Measurements from ENCODE around the gene DIAPH2. TPM values are rescaled to one million over a fixed set of nuclear protein-coding genes. Genes with fewer than 3 reads are reported as not detected.

The DIAPH2 gene
- 1.8 and 4.1 TPM in 2 replicates for total RNA-seq (2014; rRNA removed; shearing (Covaris generic))

DNA sequence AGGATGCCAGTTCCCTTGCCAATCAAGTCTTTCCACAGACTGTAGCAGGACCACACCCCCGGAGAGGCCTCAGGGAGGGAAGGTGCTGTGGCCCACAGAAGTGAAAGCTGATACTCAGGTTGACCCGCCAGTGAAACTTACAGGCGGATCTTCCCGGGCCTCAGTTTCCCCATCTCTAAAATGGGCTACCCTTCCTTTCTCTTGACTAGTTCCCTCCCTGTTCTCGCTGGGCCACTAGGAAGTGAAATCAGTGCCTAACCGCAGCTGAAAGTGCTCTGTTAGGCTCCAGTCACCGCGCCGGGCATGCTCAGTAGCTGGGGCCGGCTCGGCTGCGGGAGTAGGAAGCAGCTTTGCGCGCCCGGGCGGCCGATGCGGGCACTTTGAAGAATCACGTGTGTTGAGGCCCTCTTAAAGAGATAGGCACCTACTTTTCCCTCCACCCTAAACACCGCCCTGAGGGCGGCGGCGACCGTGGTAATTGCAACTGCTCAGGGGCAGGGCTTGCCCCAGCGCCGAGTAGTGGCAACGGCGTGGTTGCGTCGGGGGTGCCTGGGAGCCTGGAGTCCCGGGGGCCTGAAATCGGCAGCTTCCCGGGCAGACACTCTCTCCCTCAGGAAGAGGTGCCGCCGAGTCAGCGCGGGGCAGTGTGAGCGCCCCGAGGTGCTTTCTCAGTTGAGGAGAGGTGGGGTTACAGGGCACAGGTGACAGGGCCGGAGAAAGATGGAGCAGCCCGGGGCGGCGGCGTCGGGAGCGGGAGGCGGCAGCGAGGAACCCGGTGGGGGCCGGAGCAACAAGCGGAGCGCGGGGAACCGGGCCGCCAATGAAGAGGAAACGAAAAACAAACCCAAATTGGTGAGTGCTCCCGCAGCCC lies at the start of gene DIAPH2:
Gene DIAPH2, plus strand, starts transcription at position 504 of the 871 bp plus-strand sequence.
- H3K27ac ChIP-seq = no peak within 1 kb of the TSS
- peak; percentile 57 to 59 for DNase-seq (ENCODE audit: low read depth in 1 of 2, low spot score in 2 of 2)
- no peaks in the 10 kb centered on the region for H3K4me1 ChIP-seq (replicated peaks)
- peak within 1 kb of the TSS; percentile 48 for H3K4me3 ChIP-seq
- H3K27me3 ChIP-seq (replicated peaks) = no peaks in the 10 kb centered on the region
- H3K9me3 ChIP-seq (replicated peaks) = no peaks in the 10 kb centered on the region
- no peaks in the 10 kb centered on the region for H3K36me3 ChIP-seq

- H3K9me3 ChIP-seq (replicated peaks) = no peaks in the 10 kb centered on the region
- no peak overlapping the region for H3K27ac ChIP-seq
- no peaks in the 10 kb centered on the region for H3K36me3 ChIP-seq
- no peak overlapping the region for H3K4me3 ChIP-seq
- no peaks in the 10 kb centered on the region for H3K4me1 ChIP-seq (replicated peaks)
- no peak for DNase-seq (ENCODE audit: low read depth in 1 of 2, low spot score in 2 of 2)
- H3K27me3 ChIP-seq (replicated peaks) = no peaks in the 10 kb centered on the region
These were observed 34.6 kb upstream of the DIAPH2 start for GRCh38 chrX:96650023-96650422.

DNA sequence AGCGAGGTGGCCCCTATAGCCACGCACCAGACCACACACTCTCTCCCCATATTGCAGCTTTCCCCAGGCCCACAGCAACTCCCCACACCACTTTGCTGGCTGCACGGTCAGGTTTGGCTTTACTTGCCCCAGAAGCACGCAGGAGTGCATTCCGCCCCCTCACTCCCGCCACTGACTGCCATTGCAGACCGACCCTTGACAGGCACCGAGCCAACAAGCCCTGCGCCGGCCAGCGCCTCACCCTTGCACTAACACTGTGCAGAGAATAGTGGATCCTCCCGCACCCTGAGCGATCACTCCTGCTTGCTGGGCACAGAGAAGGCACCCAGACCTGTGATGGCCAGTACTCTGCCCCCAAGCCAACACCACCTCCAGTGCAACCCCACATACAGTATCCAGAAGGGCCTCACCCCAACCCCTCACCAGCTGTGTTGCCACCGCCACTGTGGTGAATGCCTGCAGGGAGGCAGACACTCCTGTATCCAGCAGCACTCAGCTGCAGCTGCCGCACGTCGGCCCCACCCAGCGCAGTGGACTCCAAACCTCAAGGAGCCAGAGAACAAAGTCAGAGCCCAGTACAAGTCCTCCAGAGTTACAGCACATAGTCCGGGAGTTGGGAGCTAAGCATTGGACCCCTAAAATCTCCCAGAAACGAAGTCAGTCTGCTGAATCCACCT lies 28.6 kb upstream of the DIAPH2 start:
- Histone ChIP-seq H3K36me3 (no peaks in the 10 kb centered on the region), H3K9me3 (replicated peaks) (no peaks in the 10 kb centered on the region), H3K4me3 (no peak overlapping the region), H3K27me3 (replicated peaks) (no peaks in the 10 kb centered on the region), H3K4me1 (replicated peaks) (no peaks in the 10 kb centered on the region), H3K27ac (no peak overlapping the region)
- DNase-seq (ENCODE audit: low read depth in 1 of 2, low spot score in 2 of 2) = no peak

- H3K4me1 ChIP-seq (replicated peaks) = no peaks in the 10 kb centered on the region
- H3K36me3 ChIP-seq = no peaks in the 10 kb centered on the region
- no peaks in the 10 kb centered on the region for H3K27me3 ChIP-seq (replicated peaks)
- no peak for DNase-seq (ENCODE audit: low read depth in 1 of 2, low spot score in 2 of 2)
- no peak overlapping the region for H3K27ac ChIP-seq
- no peaks in the 10 kb centered on the region for H3K9me3 ChIP-seq (replicated peaks)
- H3K4me3 ChIP-seq = no peak overlapping the region
These were observed 2.1 kb upstream of the DIAPH2 start for GRCh38 chrX:96682516-96682915.

DNA sequence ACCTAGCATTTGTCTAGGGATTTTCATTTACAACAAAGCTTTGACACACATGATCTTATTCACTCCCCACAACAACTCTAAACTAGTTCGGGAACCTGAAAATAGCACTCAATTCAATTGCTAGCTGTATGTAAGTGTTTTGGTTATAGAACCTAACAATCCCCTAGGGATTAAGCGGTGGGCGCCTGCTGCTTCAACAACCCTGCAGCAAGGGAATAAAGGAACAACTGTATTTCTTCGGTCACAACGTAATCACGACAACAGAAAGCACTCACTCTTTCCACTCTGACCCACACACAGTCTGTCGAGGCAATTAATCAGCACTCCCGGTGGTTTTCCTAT lies 674 bp upstream of the DIAPH2 start:
- Histone ChIP-seq H3K36me3 (no peaks in the 10 kb centered on the region), H3K9me3 (replicated peaks) (no peaks in the 10 kb centered on the region), H3K27me3 (replicated peaks) (no peaks in the 10 kb centered on the region), H3K4me1 (replicated peaks) (no peaks in the 10 kb centered on the region), H3K4me3 (peak overlapping the region; percentile 48), H3K27ac (no peak overlapping the region)
- peak in 1 of 2 experiments; percentile 0 for DNase-seq (ENCODE audit: low read depth in 1 of 2, low spot score in 2 of 2)

DNA sequence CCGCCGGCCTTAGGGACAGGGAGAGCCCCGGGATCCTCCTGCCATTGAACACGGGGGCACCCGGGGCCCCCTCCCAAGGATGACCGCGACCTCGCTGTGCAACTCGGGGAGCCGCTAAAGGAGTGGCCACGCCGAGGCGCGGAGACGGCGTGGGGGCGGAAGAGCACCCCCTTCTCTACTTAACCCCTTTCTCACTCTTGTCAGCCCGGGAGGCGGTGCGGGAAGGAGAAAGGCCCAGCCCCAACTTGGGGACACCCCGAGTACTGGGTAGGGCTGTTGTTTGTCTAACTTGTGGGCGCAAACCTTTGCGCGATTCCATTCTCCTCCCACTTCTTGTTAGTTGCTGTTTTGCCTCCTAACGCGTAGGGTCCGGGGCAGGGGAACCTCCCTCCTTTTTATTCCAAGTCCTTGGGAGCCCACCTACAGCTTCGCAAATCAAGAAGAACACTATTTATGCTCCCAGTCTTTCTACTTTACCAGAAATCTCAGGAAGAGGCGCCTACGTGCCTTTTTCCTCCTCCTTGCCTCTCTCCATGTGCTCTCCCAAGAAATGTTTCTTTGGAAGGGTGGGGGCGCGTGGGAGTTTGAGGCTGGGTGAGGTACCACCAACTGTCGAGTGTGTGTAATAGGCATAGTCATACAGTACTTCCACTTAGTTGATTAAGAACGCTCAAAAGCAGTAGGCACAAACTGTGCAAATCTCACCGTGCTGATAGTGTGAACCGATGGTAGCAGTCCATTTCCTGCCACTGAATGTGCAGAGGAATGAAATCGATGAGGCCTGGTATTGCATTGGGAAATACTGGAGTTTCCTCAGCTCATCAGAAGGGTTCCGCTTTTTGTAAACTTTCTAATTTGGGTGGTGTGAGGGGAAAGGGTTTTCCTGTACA lies 813 bp downstream of the DIAPH2 start:
- no peaks in the 10 kb centered on the region for H3K4me1 ChIP-seq (replicated peaks)
- DNase-seq (ENCODE audit: low read depth in 1 of 2, low spot score in 2 of 2) = peak; percentile 16 to 30
- no peaks in the 10 kb centered on the region for H3K9me3 ChIP-seq (replicated peaks)
- H3K36me3 ChIP-seq = no peaks in the 10 kb centered on the region
- H3K27ac ChIP-seq = no peak overlapping the region
- H3K27me3 ChIP-seq (replicated peaks) = no peaks in the 10 kb centered on the region
- peak overlapping the region; percentile 48 for H3K4me3 ChIP-seq

- no peak for DNase-seq (ENCODE audit: low read depth in 1 of 2, low spot score in 2 of 2)
- H3K4me1 ChIP-seq (replicated peaks) = no peaks in the 10 kb centered on the region
- no peaks in the 10 kb centered on the region for H3K27me3 ChIP-seq (replicated peaks)
- H3K27ac ChIP-seq = no peak overlapping the region
- H3K9me3 ChIP-seq (replicated peaks) = no peaks in the 10 kb centered on the region
- H3K36me3 ChIP-seq = no peaks in the 10 kb centered on the region
- no peak overlapping the region for H3K4me3 ChIP-seq
These were observed 3.1 kb downstream of the DIAPH2 start for GRCh38 chrX:96687776-96688175.

GRCh38 chrX:96688789-96689188 lies 4.1 kb downstream of the DIAPH2 start:
- no peaks in the 10 kb centered on the region for H3K4me1 ChIP-seq (replicated peaks)
- no peak overlapping the region for H3K27ac ChIP-seq
- H3K36me3 ChIP-seq = no peaks in the 10 kb centered on the region
- H3K4me3 ChIP-seq = no peak overlapping the region
- DNase-seq (ENCODE audit: low read depth in 1 of 2, low spot score in 2 of 2) = no peak
- no peaks in the 10 kb centered on the region for H3K9me3 ChIP-seq (replicated peaks)
- H3K27me3 ChIP-seq (replicated peaks) = no peaks in the 10 kb centered on the region

- H3K9me3 ChIP-seq (replicated peaks) = no peaks in the 10 kb centered on the region
- H3K36me3 ChIP-seq = no peaks in the 10 kb centered on the region
- no peak for DNase-seq (ENCODE audit: low read depth in 1 of 2, low spot score in 2 of 2)
- no peaks in the 10 kb centered on the region for H3K4me1 ChIP-seq (replicated peaks)
- no peaks in the 10 kb centered on the region for H3K27me3 ChIP-seq (replicated peaks)
- no peak overlapping the region for H3K27ac ChIP-seq
- H3K4me3 ChIP-seq = no peak overlapping the region
These were observed 5.3 kb downstream of the DIAPH2 start for GRCh38 chrX:96689991-96690390.

GRCh38 chrX:96692454-96692853 lies 7.8 kb downstream of the DIAPH2 start:
- no peak overlapping the region for H3K27ac ChIP-seq
- no peaks in the 10 kb centered on the region for H3K27me3 ChIP-seq (replicated peaks)
- no peaks in the 10 kb centered on the region for H3K4me1 ChIP-seq (replicated peaks)
- H3K9me3 ChIP-seq (replicated peaks) = no peaks in the 10 kb centered on the region
- DNase-seq (ENCODE audit: low read depth in 1 of 2, low spot score in 2 of 2) = no peak
- H3K4me3 ChIP-seq = no peak overlapping the region
- H3K36me3 ChIP-seq = no peaks in the 10 kb centered on the region

DNA sequence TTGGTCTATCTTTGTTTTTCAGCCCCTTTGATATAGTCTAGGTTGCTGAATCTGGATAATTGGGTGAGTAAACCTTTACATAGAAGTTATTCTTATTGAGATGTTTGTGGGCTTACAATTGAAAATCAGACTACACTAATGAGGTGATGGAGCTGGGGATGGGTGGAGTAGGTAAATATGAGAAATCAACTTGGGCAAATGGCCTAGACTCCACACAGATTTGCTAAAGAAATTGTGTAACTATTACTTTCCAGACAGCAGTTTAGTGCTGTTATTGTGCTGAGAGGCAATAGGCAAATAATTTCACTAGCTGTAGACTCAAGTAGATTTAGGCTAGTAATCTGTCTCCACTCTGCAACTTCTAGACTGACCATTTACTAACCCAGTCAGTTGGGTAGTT lies 8.2 kb downstream of the DIAPH2 start:
- Histone ChIP-seq H3K27ac (no peak overlapping the region), H3K4me1 (replicated peaks) (no peaks in the 10 kb centered on the region), H3K9me3 (replicated peaks) (no peaks in the 10 kb centered on the region), H3K27me3 (replicated peaks) (no peaks in the 10 kb centered on the region), H3K36me3 (no peaks in the 10 kb centered on the region), H3K4me3 (no peak overlapping the region)
- DNase-seq (ENCODE audit: low read depth in 1 of 2, low spot score in 2 of 2) = no peak

DNA sequence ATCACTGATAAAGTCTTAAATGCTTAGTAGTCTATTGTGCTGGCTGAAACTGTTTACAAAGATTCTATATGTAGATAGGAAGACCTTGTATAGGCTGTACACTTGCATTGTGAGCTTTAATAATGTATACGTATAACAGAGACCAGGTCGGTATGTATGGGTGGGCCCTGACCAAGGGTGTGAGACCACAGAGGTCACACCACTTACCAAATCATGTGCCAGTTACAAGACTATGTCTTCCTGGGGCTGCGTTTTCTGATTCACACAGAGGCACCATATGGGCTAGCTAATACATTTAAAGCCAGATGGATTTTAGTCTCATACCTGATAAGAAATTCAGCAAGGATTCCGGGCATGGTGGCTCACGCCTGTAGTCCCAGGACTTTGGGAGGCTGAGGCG lies 8.8 kb downstream of the DIAPH2 start:
- Histone ChIP-seq H3K27ac (no peak overlapping the region), H3K36me3 (no peaks in the 10 kb centered on the region), H3K9me3 (replicated peaks) (no peaks in the 10 kb centered on the region), H3K27me3 (replicated peaks) (no peaks in the 10 kb centered on the region), H3K4me1 (replicated peaks) (no peaks in the 10 kb centered on the region), H3K4me3 (no peak overlapping the region)
- no peak for DNase-seq (ENCODE audit: low read depth in 1 of 2, low spot score in 2 of 2)

DNA sequence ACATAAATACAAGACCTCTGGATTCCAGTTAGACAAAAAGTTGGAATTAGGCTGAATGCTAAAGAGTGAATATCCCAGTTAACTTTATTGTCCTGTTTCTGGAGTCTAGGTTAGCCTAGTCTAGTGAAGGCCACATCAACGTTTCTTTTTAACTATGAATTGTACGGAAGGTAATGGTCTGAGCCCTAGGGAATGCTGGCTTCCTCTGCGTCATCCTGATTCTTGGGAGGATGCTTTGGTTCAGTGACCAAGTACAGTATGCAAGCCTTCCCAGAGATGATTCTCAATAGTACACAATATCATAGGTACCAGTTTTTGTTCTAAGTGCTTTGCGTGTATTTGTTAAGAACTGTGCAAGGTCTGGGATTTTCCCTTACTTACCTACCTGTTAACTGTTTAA lies 11.8 kb downstream of the DIAPH2 start:
- H3K27ac ChIP-seq = no peak overlapping the region
- H3K36me3 ChIP-seq = no peaks in the 10 kb centered on the region
- H3K4me3 ChIP-seq = no peak overlapping the region
- no peaks in the 10 kb centered on the region for H3K4me1 ChIP-seq (replicated peaks)
- DNase-seq (ENCODE audit: low read depth in 1 of 2, low spot score in 2 of 2) = no peak
- no peaks in the 10 kb centered on the region for H3K9me3 ChIP-seq (replicated peaks)
- no peaks in the 10 kb centered on the region for H3K27me3 ChIP-seq (replicated peaks)

DNA sequence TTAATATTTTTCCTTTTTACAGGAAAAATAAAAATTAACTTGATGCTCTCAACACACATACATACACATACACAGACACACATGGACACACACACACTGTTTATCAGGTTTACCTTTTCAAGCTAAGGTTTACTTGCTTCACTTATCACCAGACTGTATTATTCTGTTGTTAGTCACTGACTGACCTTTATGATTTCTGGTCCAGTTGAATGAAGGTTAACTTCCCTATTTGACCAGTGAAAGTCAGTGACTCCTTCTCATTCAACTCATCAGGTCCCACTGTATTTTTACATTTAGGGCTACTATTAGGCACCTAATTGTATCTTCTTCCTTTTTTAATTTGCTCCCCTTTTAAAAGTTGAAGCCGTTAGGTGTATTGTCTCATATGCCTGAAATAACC lies 16.0 kb downstream of the DIAPH2 start:
- Histone ChIP-seq H3K27me3 (replicated peaks) (no peaks in the 10 kb centered on the region), H3K9me3 (replicated peaks) (no peaks in the 10 kb centered on the region), H3K27ac (no peak overlapping the region), H3K4me3 (no peak overlapping the region), H3K36me3 (no peaks in the 10 kb centered on the region), H3K4me1 (replicated peaks) (no peaks in the 10 kb centered on the region)
- DNase-seq (ENCODE audit: low read depth in 1 of 2, low spot score in 2 of 2) = no peak

All from SJSA1 (cell line).